Peyer's patch (tissue), 4 donors: ENCODE data around the gene SPON2. TPM values are rescaled to one million over a fixed set of nuclear protein-coding genes. Genes with fewer than 3 reads are reported as not detected.
A peak's percentile ranks its signal among the peaks of the same experiment; 100 is the strongest.

ENCODE experiments used
- DNase-seq, 3 donors: peaks; one replicate each; pipeline ENCODE4 v3.0.0-alpha.2; 2017 to 2019
- H3K27ac ChIP-seq, 4 donors: fragments of 200-600 bp; sonication (generic); one replicate each; pipeline ENCODE4 v1.5.1; 2016 to 2019
- H3K27me3 ChIP-seq, 2 donors: fragments of 200-600 bp; sonication (generic); one replicate each; pipeline ENCODE4 v1.5.1; 2019
- H3K36me3 ChIP-seq, 3 donors: fragments of 200-600 bp; sonication (generic); one replicate each; pipeline ENCODE4 v1.5.1; 2016 to 2019
- H3K4me1 ChIP-seq, 4 donors: fragments of 200-600 bp; sonication (generic); one replicate each; pipeline ENCODE4 v1.5.1; 2016 to 2019
- H3K4me3 ChIP-seq, 4 donors: fragments of 200-600 bp; sonication (generic); 1 replicate in 3 of 4; 2 replicates in 1 of 4; pipeline ENCODE4 v1.5.1; 2016 to 2019; ENCODE audit warnings: mild to moderate bottlenecking in 1 of 4
- H3K9me3 ChIP-seq, 4 donors: fragments of 200-600 bp; sonication (generic); one replicate each; pipeline ENCODE4 v1.5.1; 2016 to 2019; ENCODE audit warnings: mild to moderate bottlenecking in 1 of 4
- CTCF ChIP-seq, 6 experiments: fragments of 450-650 bp in 4 of 6; fragments of 200-600 bp in 2 of 6; sonication (generic) in 1 of 6; IDR thresholded peaks; one replicate each; pipeline ENCODE4 v1.5.1; 2017 to 2019; ENCODE audit warnings: antibody characterized with exemption in 6 of 6, mild to moderate bottlenecking in 3 of 6, moderate library complexity in 1 of 6
- POLR2A ChIP-seq, 2 donors: fragments of 450-650 bp; IDR thresholded peaks; one replicate each; pipeline ENCODE4 v1.5.1; 2017; ENCODE audit warnings: antibody characterized with exemption in 2 of 2, mild to moderate bottlenecking in 2 of 2, moderate library complexity in 2 of 2
- total RNA-seq, 4 donors: library from RNA; depleted of rRNA; stranded (reverse); fragments of >200 nt; gene quantifications; one replicate each; pipeline ENCODE4 v1.1.0, GENCODE V29; 2016

SPON2 gene
- total RNA-seq, 4 donors from 2014 or later, result 64.3 to 519 (median 165) TPM

GRCh38 chr4:1191621-1192020 lies 19.2 kb upstream of the SPON2 start:
- Histone ChIP-seq H3K9me3 (no peaks in the 10 kb centered on the region), H3K27ac (peak overlapping the region; percentile 44 to 88 (median 65)), H3K27me3 (no peaks in the 10 kb centered on the region), H3K4me3 (no peak overlapping the region), H3K36me3 (peaks cover 0 to 7% (median 0%) of the 10 kb centered on the region in 3 donors), H3K4me1 (peaks cover 0 to 20% (median 0%) of the 10 kb centered on the region in 4 donors)
- DNase-seq, result peak in 2 of 3 donors; percentile 12 to 47
- no peak for TF ChIP-seq POLR2A (IDR thresholded peaks at IDR 0.05)
- no peak for TF ChIP-seq CTCF (IDR thresholded peaks at IDR 0.05)

GRCh38 chr4:1187182-1187581 lies 14.8 kb upstream of the SPON2 start:
- H3K27ac ChIP-seq, result peak overlapping the region in 3 of 4 donors; percentile 2 to 10 (median 5)

GRCh38 chr4:1183985-1184773 lies 11.8 kb upstream of the SPON2 start:
- H3K27ac ChIP-seq, result peak overlapping the region; percentile 0 to 60 (median 48)
- H3K9me3 ChIP-seq, result no peaks in the 10 kb centered on the region
- H3K4me1 ChIP-seq, result peaks cover 0 to 4% (median 0%) of the 10 kb centered on the region in 4 donors
- TF ChIP-seq CTCF (IDR thresholded peaks at IDR 0.05) (no peak), POLR2A (IDR thresholded peaks at IDR 0.05) (no peak)
- DNase-seq, result peak in 2 of 3 donors; percentile 10 to 16
- no peaks in the 10 kb centered on the region for H3K36me3 ChIP-seq
- peak overlapping the region in 2 of 4 donors; percentile 3 to 4 for H3K4me3 ChIP-seq
- no peaks in the 10 kb centered on the region for H3K27me3 ChIP-seq

More at GRCh38 chr4:1187182-1187581, 14.8 kb upstream of the SPON2 start:
- Histone ChIP-seq H3K36me3 (no peaks in the 10 kb centered on the region), H3K9me3 (no peaks in the 10 kb centered on the region), H3K4me3 (no peak overlapping the region), H3K27me3 (no peaks in the 10 kb centered on the region), H3K4me1 (peaks cover 0 to 9% (median 2%) of the 10 kb centered on the region in 4 donors)
- peak in 2 of 3 donors; percentile 26 to 48 for DNase-seq
- TF ChIP-seq POLR2A (IDR thresholded peaks at IDR 0.05) (no peak), CTCF (IDR thresholded peaks at IDR 0.05) (no peak)

GRCh38 chr4:1182313-1182712 lies 9.9 kb upstream of the SPON2 start:
- H3K27ac ChIP-seq, result no peak overlapping the region
- no peaks in the 10 kb centered on the region for H3K9me3 ChIP-seq
- no peak for DNase-seq
- no peak for TF ChIP-seq CTCF (IDR thresholded peaks at IDR 0.05)
- no peak for TF ChIP-seq POLR2A (IDR thresholded peaks at IDR 0.05)
- H3K27me3 ChIP-seq, result no peaks in the 10 kb centered on the region
- H3K36me3 ChIP-seq, result no peaks in the 10 kb centered on the region
- H3K4me3 ChIP-seq, result no peak overlapping the region
- peaks cover 0 to 12% (median 2%) of the 10 kb centered on the region in 4 donors for H3K4me1 ChIP-seq

GRCh38 chr4:1180663-1181062 lies 8.3 kb upstream of the SPON2 start:
- TF ChIP-seq POLR2A (IDR thresholded peaks at IDR 0.05), result no peak
- no peak for TF ChIP-seq CTCF (IDR thresholded peaks at IDR 0.05)
- no peaks in the 10 kb centered on the region for H3K9me3 ChIP-seq
- no peak for DNase-seq
- no peaks in the 10 kb centered on the region for H3K36me3 ChIP-seq
- H3K27ac ChIP-seq, result no peak overlapping the region
- H3K4me3 ChIP-seq, result no peak overlapping the region
- H3K4me1 ChIP-seq, result peaks cover 0 to 17% (median 2%) of the 10 kb centered on the region in 4 donors
- no peaks in the 10 kb centered on the region for H3K27me3 ChIP-seq
